ENCODE results near the gene INAFM1. TPM values are rescaled to one million over a fixed set of nuclear protein-coding genes. Genes with fewer than 3 reads are reported as not detected.

INAFM1 gene
- total RNA-seq (1 to 10 TPM; 1.5 to 2.0 TPM), polyA plus RNA-seq (1 to 10 TPM; 1.8 to 2.5 TPM)

GRCh38 chr19:47274071-47274890 is at the start of gene INAFM1:
INAFM1 (plus strand) TSS chr19:47274885; CDS start chr19:47274920, 35 bp downstream.
- Histone ChIP-seq H3K9me3 (ENCODE audit: control insufficient read depth in 4 of 4, low read length in 3 of 4) (no peaks in the 10 kb centered on the region), H3K4me3 (ENCODE audit: low read depth in 1 of 3, low read length in 3 of 3) (peak within 1 kb of the TSS; percentile 58 to 77 (median 69)), H3K27ac (ENCODE audit: low read depth in 1 of 2, low read length in 2 of 2) (peak within 1 kb of the TSS; percentile 87 to 99), H3K27me3 (ENCODE audit: control insufficient read depth in 4 of 4, insufficient read depth in 4 of 4, low read length in 3 of 4) (no peaks in the 10 kb centered on the region), H3K9ac (ENCODE audit: low read depth in 1 of 2, low read length in 2 of 2) (peak within 1 kb of the TSS; percentile 76 to 95), H3K4me1 (ENCODE audit: control insufficient read depth in 4 of 4, insufficient read depth in 4 of 4, low read length in 3 of 4) (peaks cover 0 to 22% (median 13%) of the 10 kb centered on the region in 4 donors), H3K36me3 (ENCODE audit: control insufficient read depth in 4 of 4, insufficient read depth in 3 of 4, low read depth in 1 of 4, low read length in 3 of 4) (peaks cover 11 to 18% (median 11%) of the 10 kb centered on the region in 4 donors)
- peak; percentile 100 for DNase-seq (ENCODE audit: low spot score)
- peak; percentile 50 for TF ChIP-seq SP1 (IDR thresholded peaks at IDR 0.05)
- TF ChIP-seq HNF4A (conservative IDR thresholded peaks at IDR 0.05), result no peak
- TF ChIP-seq FOXA2 (IDR thresholded peaks at IDR 0.05), result no peak
- TF ChIP-seq RXRA (IDR thresholded peaks at IDR 0.05), result no peak
- no peak for TF ChIP-seq RAD21 (IDR thresholded peaks at IDR 0.05)
- TF ChIP-seq REST (IDR thresholded peaks at IDR 0.05), result peak; percentile 46
- TF ChIP-seq NR2F2 (IDR thresholded peaks at IDR 0.05), result peak; percentile 7
- peak; percentile 33 for TF ChIP-seq YY1 (IDR thresholded peaks at IDR 0.05)
- TF ChIP-seq TAF1 (conservative IDR thresholded peaks at IDR 0.05), result no peak
- TF ChIP-seq EGR1 (IDR thresholded peaks at IDR 0.05; ENCODE audit: low read depth in 2 of 2), result no peak
- TF ChIP-seq, protein P1, sequence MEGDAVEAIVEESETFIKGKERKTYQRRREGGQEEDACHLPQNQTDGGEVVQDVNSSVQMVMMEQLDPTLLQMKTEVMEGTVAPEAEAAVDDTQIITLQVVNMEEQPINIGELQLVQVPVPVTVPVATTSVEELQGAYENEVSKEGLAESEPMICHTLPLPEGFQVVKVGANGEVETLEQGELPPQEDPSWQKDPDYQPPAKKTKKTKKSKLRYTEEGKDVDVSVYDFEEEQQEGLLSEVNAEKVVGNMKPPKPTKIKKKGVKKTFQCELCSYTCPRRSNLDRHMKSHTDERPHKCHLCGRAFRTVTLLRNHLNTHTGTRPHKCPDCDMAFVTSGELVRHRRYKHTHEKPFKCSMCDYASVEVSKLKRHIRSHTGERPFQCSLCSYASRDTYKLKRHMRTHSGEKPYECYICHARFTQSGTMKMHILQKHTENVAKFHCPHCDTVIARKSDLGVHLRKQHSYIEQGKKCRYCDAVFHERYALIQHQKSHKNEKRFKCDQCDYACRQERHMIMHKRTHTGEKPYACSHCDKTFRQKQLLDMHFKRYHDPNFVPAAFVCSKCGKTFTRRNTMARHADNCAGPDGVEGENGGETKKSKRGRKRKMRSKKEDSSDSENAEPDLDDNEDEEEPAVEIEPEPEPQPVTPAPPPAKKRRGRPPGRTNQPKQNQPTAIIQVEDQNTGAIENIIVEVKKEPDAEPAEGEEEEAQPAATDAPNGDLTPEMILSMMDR (IDR thresholded peaks at IDR 0.05; ENCODE audit: low read depth, low read length, missing input control), result no peak
- TF ChIP-seq, protein P2, sequence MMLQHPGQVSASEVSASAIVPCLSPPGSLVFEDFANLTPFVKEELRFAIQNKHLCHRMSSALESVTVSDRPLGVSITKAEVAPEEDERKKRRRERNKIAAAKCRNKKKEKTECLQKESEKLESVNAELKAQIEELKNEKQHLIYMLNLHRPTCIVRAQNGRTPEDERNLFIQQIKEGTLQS (IDR thresholded peaks at IDR 0.05), result no peak
- TF ChIP-seq, protein P3, sequence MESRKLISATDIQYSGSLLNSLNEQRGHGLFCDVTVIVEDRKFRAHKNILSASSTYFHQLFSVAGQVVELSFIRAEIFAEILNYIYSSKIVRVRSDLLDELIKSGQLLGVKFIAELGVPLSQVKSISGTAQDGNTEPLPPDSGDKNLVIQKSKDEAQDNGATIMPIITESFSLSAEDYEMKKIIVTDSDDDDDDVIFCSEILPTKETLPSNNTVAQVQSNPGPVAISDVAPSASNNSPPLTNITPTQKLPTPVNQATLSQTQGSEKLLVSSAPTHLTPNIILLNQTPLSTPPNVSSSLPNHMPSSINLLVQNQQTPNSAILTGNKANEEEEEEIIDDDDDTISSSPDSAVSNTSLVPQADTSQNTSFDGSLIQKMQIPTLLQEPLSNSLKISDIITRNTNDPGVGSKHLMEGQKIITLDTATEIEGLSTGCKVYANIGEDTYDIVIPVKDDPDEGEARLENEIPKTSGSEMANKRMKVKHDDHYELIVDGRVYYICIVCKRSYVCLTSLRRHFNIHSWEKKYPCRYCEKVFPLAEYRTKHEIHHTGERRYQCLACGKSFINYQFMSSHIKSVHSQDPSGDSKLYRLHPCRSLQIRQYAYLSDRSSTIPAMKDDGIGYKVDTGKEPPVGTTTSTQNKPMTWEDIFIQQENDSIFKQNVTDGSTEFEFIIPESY (IDR thresholded peaks at IDR 0.05), result peak; percentile 73
- no peak for TF ChIP-seq JUND (IDR thresholded peaks at IDR 0.05)
- TF ChIP-seq, protein P4, sequence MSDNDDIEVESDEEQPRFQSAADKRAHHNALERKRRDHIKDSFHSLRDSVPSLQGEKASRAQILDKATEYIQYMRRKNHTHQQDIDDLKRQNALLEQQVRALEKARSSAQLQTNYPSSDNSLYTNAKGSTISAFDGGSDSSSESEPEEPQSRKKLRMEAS (IDR thresholded peaks at IDR 0.05), result peak; percentile 35
- TF ChIP-seq FOXA1 (IDR thresholded peaks at IDR 0.05), result no peak
- TF ChIP-seq HNF4G (IDR thresholded peaks at IDR 0.05), result no peak
- TF ChIP-seq GABPA (IDR thresholded peaks at IDR 0.05 in 1 of 2, conservative IDR thresholded peaks at IDR 0.05 in 1 of 2), result no peak
- 1% methylated on average over 72 of the region's 72 CpGs for whole genome bisulfite sequencing

Data from liver (tissue), 9 donors.